ENCODE data around the gene G0S2. TPM values are rescaled to one million over a fixed set of nuclear protein-coding genes. Genes with fewer than 3 reads are reported as not detected.

The G0S2 gene
- total RNA-seq, 1 donor from 2014 or later = 1.0 TPM

DNA sequence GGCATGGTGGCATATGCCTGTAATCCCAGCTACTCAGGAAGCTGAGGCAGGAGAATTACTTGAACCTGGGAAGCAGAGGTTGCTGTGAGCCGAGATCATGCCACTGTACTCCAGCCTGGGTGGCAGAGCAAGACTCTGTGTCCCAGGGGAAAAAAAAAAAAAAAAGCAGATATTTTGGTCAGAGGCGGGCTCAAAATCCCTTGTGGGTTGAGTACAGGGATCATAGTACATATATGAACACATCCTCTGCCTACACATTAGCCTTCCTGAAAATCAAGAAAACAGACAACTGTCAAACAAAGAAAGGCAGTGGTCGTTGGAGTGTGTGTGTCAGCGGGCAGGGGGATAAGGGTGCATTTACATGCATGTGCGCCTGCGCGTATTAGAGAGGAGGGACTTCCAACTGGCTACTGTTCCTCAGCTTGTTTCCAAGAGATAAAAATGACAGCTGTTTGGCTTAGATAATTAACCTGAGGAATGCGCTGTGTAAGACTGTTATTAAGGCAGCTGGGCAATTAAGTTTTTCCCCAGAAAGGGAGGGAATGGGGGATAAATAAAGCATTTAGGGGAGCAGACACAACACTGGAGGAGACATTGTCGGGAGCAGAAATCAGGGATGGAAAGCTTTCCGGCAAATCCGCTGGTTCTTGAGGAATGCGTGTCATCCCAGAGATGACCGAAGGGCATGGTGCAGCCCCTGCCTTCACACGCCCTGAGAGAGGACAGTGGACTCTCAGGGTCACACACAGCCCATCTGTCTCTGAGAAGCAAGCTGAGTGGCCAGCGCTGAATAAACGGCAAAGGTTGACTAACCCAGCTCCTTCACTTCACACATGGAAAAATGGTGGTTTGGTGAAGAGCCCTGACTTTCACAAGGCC is 29.4 kb upstream of the G0S2 start:
- TF ChIP-seq, protein P1, sequence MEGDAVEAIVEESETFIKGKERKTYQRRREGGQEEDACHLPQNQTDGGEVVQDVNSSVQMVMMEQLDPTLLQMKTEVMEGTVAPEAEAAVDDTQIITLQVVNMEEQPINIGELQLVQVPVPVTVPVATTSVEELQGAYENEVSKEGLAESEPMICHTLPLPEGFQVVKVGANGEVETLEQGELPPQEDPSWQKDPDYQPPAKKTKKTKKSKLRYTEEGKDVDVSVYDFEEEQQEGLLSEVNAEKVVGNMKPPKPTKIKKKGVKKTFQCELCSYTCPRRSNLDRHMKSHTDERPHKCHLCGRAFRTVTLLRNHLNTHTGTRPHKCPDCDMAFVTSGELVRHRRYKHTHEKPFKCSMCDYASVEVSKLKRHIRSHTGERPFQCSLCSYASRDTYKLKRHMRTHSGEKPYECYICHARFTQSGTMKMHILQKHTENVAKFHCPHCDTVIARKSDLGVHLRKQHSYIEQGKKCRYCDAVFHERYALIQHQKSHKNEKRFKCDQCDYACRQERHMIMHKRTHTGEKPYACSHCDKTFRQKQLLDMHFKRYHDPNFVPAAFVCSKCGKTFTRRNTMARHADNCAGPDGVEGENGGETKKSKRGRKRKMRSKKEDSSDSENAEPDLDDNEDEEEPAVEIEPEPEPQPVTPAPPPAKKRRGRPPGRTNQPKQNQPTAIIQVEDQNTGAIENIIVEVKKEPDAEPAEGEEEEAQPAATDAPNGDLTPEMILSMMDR (IDR thresholded peaks at IDR 0.05) = no peak
- H3K27me3 Mint-ChIP-seq (ENCODE audit: low read depth) = no peaks in the 10 kb centered on the region
- peaks cover 59% of the 10 kb centered on the region for H3K4me1 Mint-ChIP-seq (ENCODE audit: low read depth)
- no peaks in the 10 kb centered on the region for H3K9me3 Mint-ChIP-seq (ENCODE audit: low read depth)
- no peak for DNase-seq (ENCODE audit: low spot score)
- H3K27ac Mint-ChIP-seq (ENCODE audit: unreplicated experiment) = no peak overlapping the region
- H3K36me3 Mint-ChIP-seq (ENCODE audit: low read depth) = no peaks in the 10 kb centered on the region
- H3K4me3 Mint-ChIP-seq (ENCODE audit: unreplicated experiment) = no peak overlapping the region

DNA sequence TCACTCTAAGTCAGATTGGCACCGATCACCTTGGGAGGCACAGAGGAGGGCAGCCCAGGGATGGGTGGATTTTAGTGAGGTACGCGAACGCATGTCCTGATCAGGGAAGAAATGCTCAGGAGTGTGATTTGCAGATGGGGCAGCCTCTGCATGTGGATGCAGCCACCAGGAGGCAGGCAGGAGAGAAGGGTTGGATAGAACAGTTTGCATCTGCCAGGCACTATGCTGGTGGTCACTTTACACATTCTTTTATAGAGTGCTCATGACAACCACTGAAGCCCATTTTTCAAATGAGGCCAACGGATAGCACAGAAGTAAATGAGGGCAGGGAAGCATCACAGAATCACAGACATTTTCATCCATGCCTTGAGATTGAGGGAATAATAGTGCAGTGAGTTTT is 28.7 kb upstream of the G0S2 start:
- Mint-ChIP-seq H3K36me3 (ENCODE audit: low read depth) (no peaks in the 10 kb centered on the region), H3K27ac (ENCODE audit: unreplicated experiment) (no peak overlapping the region), H3K27me3 (ENCODE audit: low read depth) (no peaks in the 10 kb centered on the region), H3K9me3 (ENCODE audit: low read depth) (no peaks in the 10 kb centered on the region), H3K4me3 (ENCODE audit: unreplicated experiment) (no peak overlapping the region), H3K4me1 (ENCODE audit: low read depth) (peaks cover 63% of the 10 kb centered on the region)
- TF ChIP-seq, protein P1 (IDR thresholded peaks at IDR 0.05) = peak; percentile 33
- DNase-seq (ENCODE audit: low spot score) = no peak

DNA sequence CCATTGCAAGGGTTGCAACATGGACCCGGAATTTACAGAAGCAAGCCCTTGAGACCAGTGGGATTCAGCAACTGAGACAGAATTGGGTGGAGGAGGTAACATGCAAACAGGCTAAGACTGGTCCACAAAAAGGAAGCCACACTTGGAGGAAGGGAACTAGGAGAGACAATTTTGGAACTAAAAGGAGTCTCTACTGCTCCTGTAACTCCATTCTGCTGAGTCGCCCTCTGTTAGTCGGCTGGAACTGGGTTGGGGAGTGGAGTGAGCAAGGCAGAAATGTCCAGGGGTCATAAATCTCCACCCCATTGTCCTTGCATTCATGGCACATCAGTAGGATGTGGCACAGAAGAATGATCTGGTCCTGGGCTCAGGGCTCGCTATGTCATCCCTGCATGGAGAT is 28.1 kb upstream of the G0S2 start:
- H3K27ac Mint-ChIP-seq (ENCODE audit: unreplicated experiment) = no peak overlapping the region

DNA sequence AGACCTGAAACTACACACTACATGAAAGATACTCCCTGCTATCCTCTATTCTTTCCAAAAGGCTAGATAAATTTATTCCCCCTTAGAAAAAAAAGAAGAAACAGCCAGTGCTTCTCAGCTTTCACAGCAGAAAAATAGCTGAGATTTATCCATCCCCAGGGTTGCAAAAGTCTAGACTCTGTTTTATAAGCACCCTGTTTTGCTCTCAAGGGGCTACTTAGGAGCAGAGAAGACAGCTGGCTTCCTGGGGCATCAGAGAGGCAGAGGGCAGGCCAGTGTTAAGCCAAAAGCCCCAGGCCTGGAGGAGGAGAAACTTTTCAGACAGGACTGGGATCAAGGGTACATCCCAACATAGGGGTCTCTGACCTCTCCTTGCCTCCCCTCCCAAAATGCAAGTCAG is 26.9 kb upstream of the G0S2 start:
- Mint-ChIP-seq H3K4me3 (ENCODE audit: unreplicated experiment) (no peak overlapping the region), H3K27me3 (ENCODE audit: low read depth) (no peaks in the 10 kb centered on the region), H3K27ac (ENCODE audit: unreplicated experiment) (no peak overlapping the region), H3K4me1 (ENCODE audit: low read depth) (peaks cover 69% of the 10 kb centered on the region), H3K9me3 (ENCODE audit: low read depth) (no peaks in the 10 kb centered on the region), H3K36me3 (ENCODE audit: low read depth) (no peaks in the 10 kb centered on the region)
- TF ChIP-seq, protein P1 (IDR thresholded peaks at IDR 0.05) = no peak
- no peak for DNase-seq (ENCODE audit: low spot score)

More for the DNA sequence above, 28.1 kb upstream of the G0S2 start:
- Mint-ChIP-seq H3K4me3 (ENCODE audit: unreplicated experiment) (no peak overlapping the region), H3K4me1 (ENCODE audit: low read depth) (peaks cover 64% of the 10 kb centered on the region), H3K9me3 (ENCODE audit: low read depth) (no peaks in the 10 kb centered on the region), H3K36me3 (ENCODE audit: low read depth) (no peaks in the 10 kb centered on the region), H3K27me3 (ENCODE audit: low read depth) (no peaks in the 10 kb centered on the region)
- no peak for DNase-seq (ENCODE audit: low spot score)
- TF ChIP-seq, protein P1 (IDR thresholded peaks at IDR 0.05) = no peak

DNA sequence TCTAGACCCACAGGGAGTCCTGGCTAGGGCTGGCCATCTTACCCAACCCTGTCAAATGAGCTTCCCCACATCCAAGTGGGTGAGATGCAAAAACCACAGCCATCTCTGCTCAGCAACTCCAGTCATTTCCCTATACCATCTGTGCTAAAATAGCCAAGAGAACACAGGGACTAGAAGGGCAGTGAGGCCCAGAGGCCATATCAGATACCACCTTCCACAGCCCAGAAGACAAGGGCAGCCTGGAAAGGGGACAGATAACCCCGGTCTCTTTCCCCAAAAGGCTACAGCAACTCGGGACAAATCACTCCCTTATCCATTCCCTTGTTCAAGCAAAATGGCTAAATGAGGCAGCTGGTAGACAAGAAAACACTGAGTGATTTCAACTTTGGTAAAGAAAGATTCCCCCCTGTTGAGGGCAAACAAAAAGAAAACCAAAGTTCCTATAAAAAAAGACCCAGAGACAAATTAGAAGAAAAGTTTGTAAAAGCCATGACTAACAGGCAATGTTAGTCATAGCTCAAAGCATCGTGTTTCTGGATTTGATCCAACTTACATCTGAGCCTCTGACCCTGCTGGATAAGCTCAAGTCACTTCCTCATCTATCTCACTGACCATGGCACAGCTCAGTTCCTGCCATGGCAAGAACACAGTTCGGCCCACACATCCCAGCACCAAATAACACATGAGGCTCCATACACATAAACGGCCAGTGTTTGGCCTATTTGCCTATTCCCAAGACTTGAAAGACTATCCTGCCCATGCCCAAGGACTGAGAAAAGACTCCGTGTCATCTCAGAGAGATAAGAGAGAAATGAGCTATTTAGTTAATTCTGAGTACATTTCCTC is 26.1 kb upstream of the G0S2 start:
- Mint-ChIP-seq H3K27ac (ENCODE audit: unreplicated experiment) (peak overlapping the region; percentile 88), H3K4me1 (ENCODE audit: low read depth) (peaks cover 69% of the 10 kb centered on the region), H3K36me3 (ENCODE audit: low read depth) (no peaks in the 10 kb centered on the region), H3K27me3 (ENCODE audit: low read depth) (no peaks in the 10 kb centered on the region), H3K9me3 (ENCODE audit: low read depth) (no peaks in the 10 kb centered on the region), H3K4me3 (ENCODE audit: unreplicated experiment) (no peak overlapping the region)
- no peak for DNase-seq (ENCODE audit: low spot score)
- TF ChIP-seq, protein P1 (IDR thresholded peaks at IDR 0.05) = no peak
